ENCODE data around the gene EIF4B.
"Not testable (repeated sequence)": the region's sequence is repeated elsewhere in the genome, so short reads cannot be mapped to it uniquely, and the experiment has no call there.

The EIF4B gene

GRCh38 chr12:53033832-53034231, 27.6 kb downstream of the EIF4B start:
- H2BK12ac ChIP-seq (ENCODE audit: low read length); H3K14ac ChIP-seq (ENCODE audit: low read length); H2AFZ ChIP-seq (ENCODE audit: insufficient read depth, low read length, poor library complexity); H3K27me3 ChIP-seq (ENCODE audit: insufficient read depth, low read length); H4K8ac ChIP-seq (ENCODE audit: low read depth, low read length); H4K91ac ChIP-seq (ENCODE audit: low read depth, low read length); H3K23ac ChIP-seq (ENCODE audit: low read length); H3K4me1 ChIP-seq (ENCODE audit: control insufficient read depth in 1 of 2, insufficient read depth in 2 of 2, low read length in 2 of 2); H3K4ac ChIP-seq (ENCODE audit: low read depth, low read length); H2BK120ac ChIP-seq (ENCODE audit: insufficient read depth, low read length, poor library complexity); H4K12ac ChIP-seq (ENCODE audit: low read depth, low read length); H3K9ac ChIP-seq (ENCODE audit: low read length); H3K79me1 ChIP-seq (ENCODE audit: low read length); H3K79me2 ChIP-seq (ENCODE audit: control insufficient read depth, insufficient read depth, low read length, poor library complexity); H3K9me3 ChIP-seq (ENCODE audit: insufficient read depth, low read depth, low read length); DNase-seq; H2AK5ac ChIP-seq (ENCODE audit: low read length); H3K18ac ChIP-seq (ENCODE audit: low read length); H2BK5ac ChIP-seq (ENCODE audit: low read depth, low read length, poor library complexity); H3K4me2 ChIP-seq (ENCODE audit: low read length); H3K4me3 ChIP-seq (ENCODE audit: low read depth, low read length); H3K27ac ChIP-seq (ENCODE audit: low read depth, low read length): not testable (repeated sequence)
- no CpG with 5 or more reads among the region's 10 CpGs for WGBS (ENCODE audit: extremely low coverage, insufficient coverage, insufficient read length)
- peaks cover 59 to 73% of the 10 kb centered on the region in 2 experiments for H3K36me3 ChIP-seq (ENCODE audit: control insufficient read depth in 1 of 2, insufficient read depth in 2 of 2, low read length in 2 of 2)

- no peak overlapping the region for H3K4me3 ChIP-seq (ENCODE audit: low read depth, low read length)
- H3K27me3 ChIP-seq (ENCODE audit: insufficient read depth, low read length), result no peaks in the 10 kb centered on the region
- H3K4ac ChIP-seq (ENCODE audit: low read depth, low read length), result no peak overlapping the region
- H3K9ac ChIP-seq (ENCODE audit: low read length), result no peak overlapping the region
- H4K12ac ChIP-seq (ENCODE audit: low read depth, low read length), result no peak overlapping the region
- no peak overlapping the region for H4K8ac ChIP-seq (ENCODE audit: low read depth, low read length)
- H3K79me2 ChIP-seq (ENCODE audit: control insufficient read depth, insufficient read depth, low read length, poor library complexity), result no peaks in the 10 kb centered on the region
- no peak overlapping the region for H2BK120ac ChIP-seq (ENCODE audit: insufficient read depth, low read length, poor library complexity)
- no CpG with 5 or more reads among the region's 8 CpGs for WGBS (ENCODE audit: extremely low coverage, insufficient coverage, insufficient read length)
- no peak overlapping the region for H2AK5ac ChIP-seq (ENCODE audit: low read length)
- H3K4me2 ChIP-seq (ENCODE audit: low read length), result no peak overlapping the region
- H3K23ac ChIP-seq (ENCODE audit: low read length), result no peak overlapping the region
- no peak for DNase-seq
- H3K4me1 ChIP-seq (ENCODE audit: control insufficient read depth in 1 of 2, insufficient read depth in 2 of 2, low read length in 2 of 2), result no peaks in the 10 kb centered on the region
- no peaks in the 10 kb centered on the region for H3K9me3 ChIP-seq (ENCODE audit: insufficient read depth, low read depth, low read length)
- H3K79me1 ChIP-seq (ENCODE audit: low read length), result no peaks in the 10 kb centered on the region
- H2AFZ ChIP-seq (ENCODE audit: insufficient read depth, low read length, poor library complexity), result no peak overlapping the region
- H3K36me3 ChIP-seq (ENCODE audit: control insufficient read depth in 1 of 2, insufficient read depth in 2 of 2, low read length in 2 of 2), result peaks cover 57 to 75% of the 10 kb centered on the region in 2 experiments
- no peak overlapping the region for H2BK5ac ChIP-seq (ENCODE audit: low read depth, low read length, poor library complexity)
- H3K18ac ChIP-seq (ENCODE audit: low read length), result peak overlapping the region; percentile 59
- H3K27ac ChIP-seq (ENCODE audit: low read depth, low read length), result no peak overlapping the region
- H4K91ac ChIP-seq (ENCODE audit: low read depth, low read length), result no peak overlapping the region
- H3K14ac ChIP-seq (ENCODE audit: low read length), result no peak overlapping the region
- H2BK12ac ChIP-seq (ENCODE audit: low read length), result no peak overlapping the region
Measured at GRCh38 chr12:53034459-53034858, 28.2 kb downstream of the EIF4B start.

GRCh38 chr12:53036802-53037201, 30.5 kb downstream of the EIF4B start:
- H3K9ac ChIP-seq (ENCODE audit: low read length), result no peak overlapping the region
- no peak overlapping the region for H2AK5ac ChIP-seq (ENCODE audit: low read length)
- H3K4me2 ChIP-seq (ENCODE audit: low read length), result no peak overlapping the region
- WGBS (ENCODE audit: extremely low coverage, insufficient coverage, insufficient read length), result no CpG with 5 or more reads among the region's 3 CpGs
- H2BK12ac ChIP-seq (ENCODE audit: low read length), result no peak overlapping the region
- H2AFZ ChIP-seq (ENCODE audit: insufficient read depth, low read length, poor library complexity), result no peak overlapping the region
- H4K91ac ChIP-seq (ENCODE audit: low read depth, low read length), result no peak overlapping the region
- H3K79me1 ChIP-seq (ENCODE audit: low read length), result no peaks in the 10 kb centered on the region
- no peak overlapping the region for H3K4me3 ChIP-seq (ENCODE audit: low read depth, low read length)
- no peak for DNase-seq
- H2BK5ac ChIP-seq (ENCODE audit: low read depth, low read length, poor library complexity), result no peak overlapping the region
- H3K79me2 ChIP-seq (ENCODE audit: control insufficient read depth, insufficient read depth, low read length, poor library complexity), result no peaks in the 10 kb centered on the region
- no peak overlapping the region for H3K27ac ChIP-seq (ENCODE audit: low read depth, low read length)
- H3K36me3 ChIP-seq (ENCODE audit: control insufficient read depth in 1 of 2, insufficient read depth in 2 of 2, low read length in 2 of 2), result peaks cover 47 to 66% of the 10 kb centered on the region in 2 experiments
- H3K23ac ChIP-seq (ENCODE audit: low read length), result no peak overlapping the region
- no peak overlapping the region for H3K14ac ChIP-seq (ENCODE audit: low read length)
- H3K4me1 ChIP-seq (ENCODE audit: control insufficient read depth in 1 of 2, insufficient read depth in 2 of 2, low read length in 2 of 2), result no peaks in the 10 kb centered on the region
- H3K18ac ChIP-seq (ENCODE audit: low read length), result no peak overlapping the region
- no peaks in the 10 kb centered on the region for H3K9me3 ChIP-seq (ENCODE audit: insufficient read depth, low read depth, low read length)
- no peak overlapping the region for H4K8ac ChIP-seq (ENCODE audit: low read depth, low read length)
- H4K12ac ChIP-seq (ENCODE audit: low read depth, low read length), result no peak overlapping the region
- no peak overlapping the region for H2BK120ac ChIP-seq (ENCODE audit: insufficient read depth, low read length, poor library complexity)
- H3K27me3 ChIP-seq (ENCODE audit: insufficient read depth, low read length), result no peaks in the 10 kb centered on the region
- no peak overlapping the region for H3K4ac ChIP-seq (ENCODE audit: low read depth, low read length)

- Histone ChIP-seq H2BK120ac (ENCODE audit: insufficient read depth, low read length, poor library complexity) (no peak overlapping the region), H3K9me3 (ENCODE audit: insufficient read depth, low read depth, low read length) (no peaks in the 10 kb centered on the region), H2AK5ac (ENCODE audit: low read length) (no peak overlapping the region), H3K36me3 (ENCODE audit: control insufficient read depth in 1 of 2, insufficient read depth in 2 of 2, low read length in 2 of 2) (peaks cover 28 to 46% of the 10 kb centered on the region in 2 experiments), H4K12ac (ENCODE audit: low read depth, low read length) (no peak overlapping the region), H3K4me3 (ENCODE audit: low read depth, low read length) (no peak overlapping the region), H3K79me2 (ENCODE audit: control insufficient read depth, insufficient read depth, low read length, poor library complexity) (no peaks in the 10 kb centered on the region), H2BK12ac (ENCODE audit: low read length) (no peak overlapping the region), H3K79me1 (ENCODE audit: low read length) (no peaks in the 10 kb centered on the region), H2AFZ (ENCODE audit: insufficient read depth, low read length, poor library complexity) (no peak overlapping the region), H3K27me3 (ENCODE audit: insufficient read depth, low read length) (no peaks in the 10 kb centered on the region), H3K4ac (ENCODE audit: low read depth, low read length) (no peak overlapping the region), H3K14ac (ENCODE audit: low read length) (no peak overlapping the region), H2BK5ac (ENCODE audit: low read depth, low read length, poor library complexity) (no peak overlapping the region), H3K23ac (ENCODE audit: low read length) (no peak overlapping the region), H3K27ac (ENCODE audit: low read depth, low read length) (no peak overlapping the region), H3K4me2 (ENCODE audit: low read length) (no peak overlapping the region), H4K8ac (ENCODE audit: low read depth, low read length) (no peak overlapping the region), H3K9ac (ENCODE audit: low read length) (no peak overlapping the region), H3K18ac (ENCODE audit: low read length) (no peak overlapping the region), H4K91ac (ENCODE audit: low read depth, low read length) (no peak overlapping the region), H3K4me1 (ENCODE audit: control insufficient read depth in 1 of 2, insufficient read depth in 2 of 2, low read length in 2 of 2) (peaks cover 0 to 6% of the 10 kb centered on the region in 2 experiments)
- WGBS (ENCODE audit: extremely low coverage, insufficient coverage, insufficient read length), result no CpG with 5 or more reads among the region's 4 CpGs
- no peak for DNase-seq
Measured at GRCh38 chr12:53039851-53040250, 33.6 kb downstream of the EIF4B start.
